ENCODE data around the gene NCAM1.
A peak's percentile ranks its signal among the peaks of the same experiment; 100 is the strongest.
"Not testable (repeated sequence)": the region's sequence is repeated elsewhere in the genome, so short reads cannot be mapped to it uniquely, and the experiment has no call there.

The NCAM1 gene

DNA sequence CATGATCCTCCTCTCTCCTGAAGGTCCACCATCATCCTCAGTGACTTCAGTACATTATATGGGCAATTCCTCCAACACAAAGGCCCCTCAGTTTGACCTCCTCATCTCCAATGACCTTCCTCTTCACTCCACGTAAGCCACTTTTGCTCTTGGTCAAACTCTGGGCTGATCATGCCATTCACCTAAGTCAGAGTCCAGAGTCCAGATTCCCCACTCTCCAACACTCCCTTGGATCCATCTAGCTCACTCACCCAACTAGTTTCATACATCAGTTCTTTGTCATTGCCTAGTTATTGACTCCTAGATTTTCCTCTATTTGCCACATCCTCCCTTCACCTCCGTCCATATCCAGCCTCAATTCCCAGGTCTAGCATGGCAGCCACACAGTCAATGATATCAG is 322.7 kb downstream of the NCAM1 start:
- DNase-seq, result no peak

- DNase-seq, result no peak
Observed at GRCh38 chr11:113286009-113286408, 324.8 kb downstream of the NCAM1 start.

GRCh38 chr11:113286509-113287497 is 325.6 kb downstream of the NCAM1 start:
- no peak for DNase-seq

- no peak for DNase-seq
Observed at GRCh38 chr11:113287801-113288200, 326.6 kb downstream of the NCAM1 start.

- DNase-seq, result no peak
Observed at GRCh38 chr11:113288286-113288863, 327.2 kb downstream of the NCAM1 start.

DNA sequence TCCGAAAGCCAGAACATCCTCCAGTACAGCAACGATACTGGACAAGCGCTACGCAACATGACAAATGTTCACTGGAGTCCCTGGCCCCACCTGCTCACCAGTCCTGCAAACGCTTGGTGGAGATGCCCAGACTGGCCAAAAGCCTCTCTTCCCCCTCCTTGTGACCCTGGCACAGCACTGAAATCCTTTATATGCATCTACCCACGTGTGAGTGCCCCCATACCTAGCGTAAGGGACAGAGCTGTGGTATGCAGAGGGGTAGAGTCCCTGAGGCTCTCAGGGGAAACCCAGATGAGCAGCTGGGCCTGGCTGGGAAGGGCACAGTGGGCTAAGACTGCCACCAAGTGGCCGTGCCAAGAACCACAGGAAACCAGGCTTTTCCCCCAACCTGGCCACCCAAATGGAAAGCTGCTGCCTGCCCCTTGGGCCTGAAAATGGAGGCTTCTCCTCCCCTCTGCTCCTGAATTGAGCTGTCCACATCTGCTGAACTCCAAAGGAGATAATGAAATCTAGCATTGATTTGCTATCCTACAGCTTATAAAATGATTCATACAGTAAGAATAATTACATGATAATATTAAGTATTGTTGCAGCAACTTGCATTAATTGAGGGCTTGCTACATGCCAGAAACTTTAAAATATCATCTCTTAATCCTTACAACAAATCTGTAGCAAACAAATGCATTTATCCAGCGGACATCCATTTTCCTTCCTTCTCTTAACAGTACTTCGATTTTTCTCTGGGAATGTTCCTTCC is 328.4 kb downstream of the NCAM1 start:
- DNase-seq, result no peak

- no peak for DNase-seq
Observed at GRCh38 chr11:113293936-113294335, 332.7 kb downstream of the NCAM1 start.

GRCh38 chr11:113295993-113296392 is 334.8 kb downstream of the NCAM1 start:
- no peak for DNase-seq

DNA sequence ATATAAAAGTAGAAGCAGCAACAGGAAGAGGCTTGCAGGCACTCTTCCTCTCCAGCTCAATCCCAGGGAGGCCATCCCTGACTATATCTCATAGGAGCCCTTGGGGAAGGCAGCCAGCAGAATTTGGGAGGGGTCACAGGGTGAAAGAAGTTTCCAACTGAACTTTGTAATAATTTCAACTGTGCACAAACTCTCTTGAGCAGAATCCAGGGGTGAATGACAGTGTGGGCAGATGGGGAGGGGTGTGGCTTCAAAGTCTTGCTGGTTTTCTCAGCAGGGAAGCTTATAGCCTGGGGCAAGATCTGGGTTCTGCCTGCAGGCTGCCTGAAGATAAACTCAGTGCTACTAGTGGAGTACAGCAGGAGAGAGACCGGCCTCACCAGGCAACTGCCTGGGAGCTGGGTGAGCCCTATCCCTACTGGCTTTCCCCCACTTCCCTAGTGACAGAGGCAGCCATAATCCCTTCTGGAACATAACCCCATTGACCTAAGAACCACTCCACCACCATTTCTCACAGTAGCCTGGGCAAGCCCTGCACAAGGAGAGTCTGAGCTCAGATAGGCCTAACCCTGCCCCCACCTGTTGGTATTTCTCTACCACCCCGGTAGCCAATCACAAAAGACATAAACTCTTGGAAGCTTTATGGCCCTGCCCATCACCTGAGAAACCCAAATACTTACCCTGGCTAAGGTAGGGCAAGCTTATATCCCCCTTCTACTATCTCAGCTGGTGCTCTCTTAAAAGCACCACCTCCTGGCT is 335.4 kb downstream of the NCAM1 start:
- DNase-seq, result no peak

- not testable (repeated sequence) for DNase-seq
Observed at GRCh38 chr11:113298496-113298895, 337.3 kb downstream of the NCAM1 start.

GRCh38 chr11:113304916-113305315 is 343.7 kb downstream of the NCAM1 start:
- no peak for DNase-seq

GRCh38 chr11:113305440-113306336 is 344.5 kb downstream of the NCAM1 start:
- DNase-seq, result no peak

DNA sequence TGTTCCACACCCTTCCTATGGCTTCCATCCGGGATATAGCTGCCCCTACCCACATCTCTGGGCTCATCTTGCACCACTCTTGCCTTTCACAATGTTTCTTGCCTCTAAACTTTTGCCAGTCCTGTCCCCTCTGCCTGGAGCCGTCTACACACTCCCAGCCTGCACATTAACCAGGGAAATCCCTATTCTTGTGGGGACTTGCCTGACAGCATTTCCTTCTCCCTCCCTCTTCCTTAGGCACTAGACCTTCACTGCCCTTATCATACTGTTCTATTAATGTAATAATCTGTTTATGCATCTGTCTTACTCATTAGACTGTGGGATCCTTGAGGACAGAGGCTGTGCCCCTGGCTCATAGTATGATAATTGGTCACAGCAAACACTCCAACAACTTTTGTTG is 347.4 kb downstream of the NCAM1 start:
- DNase-seq, result no peak

DNA sequence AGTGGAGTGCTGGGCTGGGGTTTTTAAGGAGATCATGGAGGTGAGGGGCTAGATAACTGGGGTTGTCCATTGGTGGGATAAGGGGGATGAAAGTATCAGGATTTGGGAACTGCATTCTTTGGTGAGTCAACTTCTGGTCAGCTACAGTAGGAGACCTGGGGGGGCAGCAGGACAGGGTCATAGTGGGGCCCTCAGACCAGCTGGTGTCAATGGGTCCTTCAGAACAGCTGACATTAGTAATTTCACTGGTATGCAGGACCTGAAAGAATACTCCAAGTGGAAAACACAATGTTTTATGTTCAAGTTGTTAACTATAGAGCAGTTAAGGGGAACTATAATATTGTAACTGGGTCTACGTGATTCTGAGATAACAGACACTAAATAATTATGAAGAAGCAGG is 350.3 kb downstream of the NCAM1 start:
- no peak for DNase-seq

DNA sequence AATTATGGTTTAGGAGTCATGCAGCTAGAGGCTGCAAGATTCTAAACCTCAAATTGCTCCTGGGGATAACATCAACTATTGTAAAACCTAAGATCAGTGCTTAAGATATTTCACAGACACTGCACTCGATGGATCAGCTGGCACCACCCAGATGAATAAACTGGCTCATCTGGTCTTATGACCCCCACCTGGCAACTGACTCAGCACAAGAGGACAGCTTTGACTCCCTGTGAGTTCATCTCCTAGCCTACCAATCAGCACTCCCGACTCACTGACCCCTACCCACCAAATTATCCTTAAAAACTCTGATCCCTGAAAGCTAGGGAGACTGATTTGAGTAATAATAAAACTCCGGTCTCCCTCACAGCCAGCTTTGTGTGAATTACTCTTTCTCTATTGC is 352.4 kb downstream of the NCAM1 start:
- no peak for DNase-seq

DNA sequence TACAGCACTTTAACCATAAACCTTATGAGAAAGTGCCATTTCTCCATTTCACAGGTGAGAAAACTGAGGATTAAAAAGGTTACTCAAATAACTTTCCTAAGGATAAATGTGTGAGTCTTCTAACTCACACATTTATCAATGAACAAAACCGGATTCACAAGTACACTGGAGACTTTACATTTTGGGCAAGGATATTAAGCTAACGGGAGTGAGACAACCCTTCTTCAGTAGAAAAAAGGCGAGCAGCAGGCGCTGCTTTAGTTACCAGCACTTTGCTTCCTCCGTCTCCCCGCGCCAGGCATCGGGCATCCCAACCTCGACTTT is 352.8 kb downstream of the NCAM1 start:
- no peak for DNase-seq

DNA sequence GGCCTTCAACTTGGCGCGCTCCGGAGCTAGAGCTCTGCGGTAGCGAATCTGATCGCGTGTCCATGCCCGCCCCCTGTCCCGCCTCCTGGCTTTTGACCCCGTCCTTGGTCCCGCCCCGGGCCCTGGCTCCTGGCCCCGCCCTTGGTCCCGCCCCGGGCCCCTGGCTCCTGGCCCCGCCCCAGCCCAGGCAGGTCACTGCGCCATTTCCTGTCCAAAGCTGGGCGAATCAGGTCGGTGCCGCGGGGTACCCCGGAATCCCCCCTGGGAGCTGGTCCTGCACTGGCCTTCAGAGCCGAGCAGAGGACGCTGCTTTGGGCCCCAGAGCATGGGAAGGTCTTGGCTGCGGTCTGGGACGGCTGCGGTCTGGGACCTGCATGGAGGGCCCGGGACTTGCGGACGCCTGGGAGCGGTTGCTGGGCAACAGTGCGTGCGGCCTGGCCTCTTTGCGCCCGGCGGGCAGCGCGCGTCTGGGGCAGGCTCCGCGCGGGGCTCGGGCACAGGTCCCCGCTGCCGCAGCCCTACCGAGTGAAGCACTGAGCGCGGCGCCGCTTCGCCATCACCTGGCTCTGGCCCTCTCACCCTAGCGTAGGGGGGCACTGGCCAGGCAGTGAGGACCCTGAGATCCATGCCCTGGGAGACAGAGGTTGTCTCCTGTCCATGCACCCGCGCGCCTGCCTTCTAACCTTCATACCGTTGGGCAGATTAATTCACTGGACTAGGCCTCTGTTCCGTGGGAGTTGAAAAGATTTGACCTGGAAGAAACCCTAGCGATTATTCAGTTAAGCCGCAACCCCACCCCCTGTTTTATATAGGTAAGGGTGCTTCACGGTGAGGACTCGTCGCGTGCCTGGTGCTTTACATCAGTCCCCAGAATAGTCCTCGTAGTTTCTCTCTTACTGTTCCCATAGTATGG is 353.4 kb downstream of the NCAM1 start, which contains the start of gene TTC12:
TSS of gene TTC12 (plus strand) at position 195 of the 913 bp plus-strand sequence. CDS start 1,675 bp downstream, outside the sequence.
- peak; percentile 41 for DNase-seq

GRCh38 chr11:113315811-113316210 is 354.6 kb downstream of the NCAM1 start:
- DNase-seq, result no peak

- no peak for DNase-seq
Observed at GRCh38 chr11:113316256-113316655, 355.0 kb downstream of the NCAM1 start.

GRCh38 chr11:113317339-113317738 is 356.1 kb downstream of the NCAM1 start:
- DNase-seq, result no peak

DNA sequence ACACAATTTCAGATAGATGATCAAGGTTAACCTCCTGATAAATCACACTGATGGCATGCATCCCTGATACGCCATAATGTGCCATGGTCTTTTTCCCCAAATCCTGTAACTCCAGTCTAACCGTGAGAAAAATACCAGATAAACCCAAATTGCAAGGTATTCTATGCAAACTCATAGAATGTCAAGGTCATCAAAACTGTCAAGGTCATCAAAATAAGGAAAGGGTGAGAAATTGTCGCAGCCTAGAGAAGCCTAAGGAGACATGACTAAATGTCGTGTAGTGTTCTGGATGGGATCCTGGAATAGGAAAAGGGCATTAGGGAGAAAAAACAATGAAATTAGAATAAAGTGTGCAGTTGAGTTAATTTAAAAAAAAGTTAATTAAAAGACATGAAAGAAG is 357.9 kb downstream of the NCAM1 start:
- DNase-seq, result no peak

Measured in NCI-H1436 treated with DMSO at 0.1 percent for 48 hours (cell line).